H9 (cell line): ENCODE data around the gene MROH2A. TPM values are rescaled to one million over a fixed set of nuclear protein-coding genes. Genes with fewer than 3 reads are reported as not detected.
"Not testable (repeated sequence)": the region's sequence is repeated elsewhere in the genome, so short reads cannot be mapped to it uniquely, and the experiment has no call there.

Source experiments
- DNase-seq: peaks from one replicate; pipeline ENCODE4 v3.0.0-alpha.2; 2017
- H2AFZ ChIP-seq: one replicate; pipeline ENCODE4 v1.6.1; 2013; ENCODE audit warnings: mild to moderate bottlenecking, low read length, control low read depth, moderate library complexity
- H2AK5ac ChIP-seq: 2 replicates; pipeline ENCODE4 v1.6.1; 2013; ENCODE audit warnings: low read length, control low read depth, mixed read lengths; ENCODE audit not compliant: insufficient read length
- H2BK120ac ChIP-seq: one replicate; pipeline ENCODE4 v1.6.1; 2013; ENCODE audit warnings: low read depth, mild to moderate bottlenecking, low read length, control low read depth, inconsistent platforms; ENCODE audit not compliant: poor library complexity, severe bottlenecking
- H2BK12ac ChIP-seq: 2 replicates; pipeline ENCODE4 v1.6.1; 2013; ENCODE audit warnings: low read length, control low read depth, mixed read lengths, low read depth; ENCODE audit not compliant: insufficient read length
- H2BK15ac ChIP-seq: 2 replicates; pipeline ENCODE4 v1.6.1; 2013; ENCODE audit warnings: low read depth, low read length, control low read depth
- H2BK20ac ChIP-seq: one replicate; pipeline ENCODE4 v1.6.1; 2013; ENCODE audit warnings: low read depth, mild to moderate bottlenecking, low read length, control low read depth, inconsistent platforms; ENCODE audit not compliant: poor library complexity, severe bottlenecking
- H2BK5ac ChIP-seq: 2 replicates; pipeline ENCODE4 v1.6.1; 2013; ENCODE audit warnings: low read length, control low read depth, mixed read lengths; ENCODE audit not compliant: insufficient read length
- H3K14ac ChIP-seq: 2 replicates; pipeline ENCODE4 v1.6.1; 2013; ENCODE audit warnings: low read length, control low read depth; ENCODE audit not compliant: insufficient read depth
- H3K18ac ChIP-seq: 2 replicates; pipeline ENCODE4 v1.6.1; 2013; ENCODE audit warnings: low read depth, mild to moderate bottlenecking, mixed read lengths, low read length, control low read depth; ENCODE audit not compliant: insufficient read length
- H3K23ac ChIP-seq: 2 replicates; pipeline ENCODE4 v1.6.1; 2013; ENCODE audit warnings: low read length, control low read depth, mixed read lengths, low read depth; ENCODE audit not compliant: insufficient read length
- H3K23me2 ChIP-seq: 2 replicates; pipeline ENCODE4 v1.6.1; 2013; ENCODE audit warnings: low read depth, mild to moderate bottlenecking, mixed read lengths, low read length, control low read depth; ENCODE audit not compliant: insufficient read length, poor library complexity, severe bottlenecking
- H3K27ac ChIP-seq: 2 replicates; pipeline ENCODE4 v1.5.1; 2013; ENCODE audit warnings: low read length, control low read depth, mixed read lengths, low read depth; ENCODE audit not compliant: insufficient read length
- H3K27me3 ChIP-seq: 2 replicates; pipeline ENCODE4 v1.6.1; 2013; ENCODE audit warnings: low read length, control low read depth, inconsistent platforms; ENCODE audit not compliant: insufficient read depth
- H3K4ac ChIP-seq: 2 replicates; pipeline ENCODE4 v1.6.1; 2013; ENCODE audit warnings: low read depth, mild to moderate bottlenecking, control low read depth, inconsistent platforms, low read length, moderate library complexity
- H3K4me1 ChIP-seq: 2 replicates; pipeline ENCODE4 v1.6.1; 2013; ENCODE audit warnings: low read length, control low read depth, inconsistent platforms; ENCODE audit not compliant: insufficient read depth
- H3K4me2 ChIP-seq: 2 replicates; pipeline ENCODE4 v1.6.1; 2013; ENCODE audit warnings: low read length, control low read depth, mixed read lengths; ENCODE audit not compliant: insufficient read length, insufficient read depth
- H3K56ac ChIP-seq: 2 replicates; pipeline ENCODE4 v1.6.1; 2013; ENCODE audit warnings: low read depth, mild to moderate bottlenecking, mixed read lengths, low read length, control low read depth; ENCODE audit not compliant: insufficient read length
- H3K79me1 ChIP-seq: 2 replicates; pipeline ENCODE4 v1.6.1; 2013; ENCODE audit warnings: low read depth, mild to moderate bottlenecking, moderate library complexity, low read length, control low read depth, inconsistent platforms; ENCODE audit not compliant: insufficient read depth, poor library complexity, severe bottlenecking
- H3K79me2 ChIP-seq: 2 replicates; pipeline ENCODE4 v1.6.1; 2013; ENCODE audit warnings: low read length, control low read depth, inconsistent platforms; ENCODE audit not compliant: insufficient read depth
- H3K9ac ChIP-seq: 2 replicates; pipeline ENCODE4 v1.6.1; 2013; ENCODE audit warnings: low read length, control low read depth, mixed read lengths; ENCODE audit not compliant: insufficient read length; ENCODE audit errors: extremely low read depth
- H3K9me3 ChIP-seq: one replicate; pipeline ENCODE4 v1.6.1; 2013; ENCODE audit warnings: low read depth, low read length, inconsistent platforms; ENCODE audit not compliant: control insufficient read depth
- H3T11ph ChIP-seq: one replicate; pipeline ENCODE4 v1.6.1; 2013; ENCODE audit warnings: mild to moderate bottlenecking, low read length, control low read depth, inconsistent platforms
- H4K20me1 ChIP-seq: one replicate; pipeline ENCODE4 v1.6.1; 2013; ENCODE audit not compliant: control insufficient read depth, insufficient read length, insufficient read depth
- H4K5ac ChIP-seq: 2 replicates; pipeline ENCODE4 v1.6.1; 2013; ENCODE audit warnings: low read depth, mild to moderate bottlenecking, mixed read lengths, low read length, control low read depth; ENCODE audit not compliant: insufficient read length
- H4K8ac ChIP-seq: replicated peaks from 2 replicates; pipeline ENCODE4 v1.6.1; 2013; ENCODE audit warnings: low read length, control low read depth, mixed read lengths, low read depth; ENCODE audit not compliant: insufficient read length
- H4K91ac ChIP-seq: 2 replicates; pipeline ENCODE4 v1.6.1; 2013; ENCODE audit warnings: low read depth, mild to moderate bottlenecking, moderate library complexity, mixed read lengths, low read length, control low read depth; ENCODE audit not compliant: insufficient read length
- H3K27ac Mint-ChIP-seq, 3 experiments: 2 replicates in 2 of 3; 3 replicates in 1 of 3; pipeline ENCODE4 v1.8.0; 2020 to 2021; ENCODE audit warnings: mixed read lengths in 3 of 3, mild to moderate bottlenecking in 1 of 3, moderate library complexity in 1 of 3
- H3K27me3 Mint-ChIP-seq: 2 replicates; pipeline ENCODE4 v1.8.0; 2021; ENCODE audit warnings: low read depth, mild to moderate bottlenecking, moderate library complexity, mixed read lengths
- H3K36me3 Mint-ChIP-seq, 3 experiments: 2 replicates in 2 of 3; 3 replicates in 1 of 3; pipeline ENCODE4 v1.8.0; 2020 to 2021; ENCODE audit warnings: low read depth in 3 of 3, mixed read lengths in 3 of 3; ENCODE audit not compliant: insufficient read depth in 1 of 3
- H3K4me1 Mint-ChIP-seq, 2 experiments: 2 replicates each; pipeline ENCODE4 v1.8.0; 2020; ENCODE audit warnings: mixed read lengths in 2 of 2
- H3K4me3 Mint-ChIP-seq, 2 experiments: 2 replicates in 1 of 2; 3 replicates in 1 of 2; pipeline ENCODE4 v1.8.0; 2020 to 2021; ENCODE audit warnings: mild to moderate bottlenecking in 2 of 2, mixed read lengths in 2 of 2, moderate library complexity in 1 of 2
- H3K9me3 Mint-ChIP-seq, 2 experiments: 2 replicates in 1 of 2; 3 replicates in 1 of 2; pipeline ENCODE4 v1.8.0; 2020; ENCODE audit warnings: mild to moderate bottlenecking in 2 of 2, mixed read lengths in 2 of 2, moderate library complexity in 1 of 2
- WGBS: extraction: QIAGEN DNeasy Blood & Tissue Kit; methylation state at CpG from one replicate; pipeline ENCODE4 v1.1.7; 2013; ENCODE audit warnings: missing lambda C conversion rate, low lambda C conversion rate, mixed read lengths; ENCODE audit not compliant: insufficient read length; ENCODE audit errors: extremely low coverage; 5-methylcytosine and 5-hydroxymethylcytosine counted together
- total RNA-seq: library from RNA; stranded (reverse); gene quantifications from 2 replicates; pipeline ENCODE4 v1.2.1, GENCODE V29; 2021
- TF ChIP-seq, protein P1 (sequence below): fragments of 200-600 bp; sonication (generic); conservative IDR thresholded peaks from 3 replicates; pipeline ENCODE4 v1.8.0; 2021; ENCODE audit warnings: antibody characterized with exemption, mild to moderate bottlenecking

MROH2A gene
- total RNA-seq, 1 experiment from 2014 or later: not detected

GRCh38 chr2:233728723-233729301 is 49.3 kb upstream of the MROH2A start, which contains the start of gene UGT1A3:
UGT1A3 (plus strand) TSS chr2:233729042; CDS start chr2:233729127, 85 bp downstream.
- Mint-ChIP-seq H3K4me1 (no peaks in the 10 kb centered on the region), H3K9me3 (peaks cover 15 to 40% of the 10 kb centered on the region in 2 experiments), H3K27me3 (peaks cover 31% of the 10 kb centered on the region), H3K4me3 (no peak within 1 kb of the TSS), H3K27ac (no peak within 1 kb of the TSS), H3K36me3 (peaks cover 0 to 2% (median 0%) of the 10 kb centered on the region in 3 experiments; a peak in 3 of 7 replicates)
- H2BK12ac ChIP-seq: no peak within 1 kb of the TSS
- TF ChIP-seq, protein P1, sequence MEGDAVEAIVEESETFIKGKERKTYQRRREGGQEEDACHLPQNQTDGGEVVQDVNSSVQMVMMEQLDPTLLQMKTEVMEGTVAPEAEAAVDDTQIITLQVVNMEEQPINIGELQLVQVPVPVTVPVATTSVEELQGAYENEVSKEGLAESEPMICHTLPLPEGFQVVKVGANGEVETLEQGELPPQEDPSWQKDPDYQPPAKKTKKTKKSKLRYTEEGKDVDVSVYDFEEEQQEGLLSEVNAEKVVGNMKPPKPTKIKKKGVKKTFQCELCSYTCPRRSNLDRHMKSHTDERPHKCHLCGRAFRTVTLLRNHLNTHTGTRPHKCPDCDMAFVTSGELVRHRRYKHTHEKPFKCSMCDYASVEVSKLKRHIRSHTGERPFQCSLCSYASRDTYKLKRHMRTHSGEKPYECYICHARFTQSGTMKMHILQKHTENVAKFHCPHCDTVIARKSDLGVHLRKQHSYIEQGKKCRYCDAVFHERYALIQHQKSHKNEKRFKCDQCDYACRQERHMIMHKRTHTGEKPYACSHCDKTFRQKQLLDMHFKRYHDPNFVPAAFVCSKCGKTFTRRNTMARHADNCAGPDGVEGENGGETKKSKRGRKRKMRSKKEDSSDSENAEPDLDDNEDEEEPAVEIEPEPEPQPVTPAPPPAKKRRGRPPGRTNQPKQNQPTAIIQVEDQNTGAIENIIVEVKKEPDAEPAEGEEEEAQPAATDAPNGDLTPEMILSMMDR: no peak
- no peak within 1 kb of the TSS for H4K8ac ChIP-seq
- H3K27ac ChIP-seq: no peak within 1 kb of the TSS
- no peaks in the 10 kb centered on the region for H3K9me3 ChIP-seq
- H3K27me3 ChIP-seq: no peaks in the 10 kb centered on the region
- WGBS: no CpG with 5 or more reads among the region's 8 CpGs
- no peak within 1 kb of the TSS for H3T11ph ChIP-seq
- H2AFZ ChIP-seq: no peak within 1 kb of the TSS
- no peak within 1 kb of the TSS for H4K91ac ChIP-seq
- no peak within 1 kb of the TSS for H3K14ac ChIP-seq
- no peak within 1 kb of the TSS for H2BK120ac ChIP-seq
- H3K79me2 ChIP-seq: no peaks in the 10 kb centered on the region
- no peak within 1 kb of the TSS for H3K18ac ChIP-seq
- H2BK15ac ChIP-seq: no peak within 1 kb of the TSS
- no peak within 1 kb of the TSS for H2BK5ac ChIP-seq
- H3K4ac ChIP-seq: no peak within 1 kb of the TSS
- H3K56ac ChIP-seq: no peak within 1 kb of the TSS
- H3K23ac ChIP-seq: no peak within 1 kb of the TSS
- H4K5ac ChIP-seq: no peak within 1 kb of the TSS
- DNase-seq: no peak
- no peaks in the 10 kb centered on the region for H4K20me1 ChIP-seq
- no peaks in the 10 kb centered on the region for H3K79me1 ChIP-seq
- no peaks in the 10 kb centered on the region for H3K4me1 ChIP-seq
- no peak within 1 kb of the TSS for H3K9ac ChIP-seq
- no peak within 1 kb of the TSS for H2BK20ac ChIP-seq
- no peak within 1 kb of the TSS for H2AK5ac ChIP-seq
- H3K4me2 ChIP-seq: no peak within 1 kb of the TSS
- H3K23me2 ChIP-seq: no peaks in the 10 kb centered on the region

DNA sequence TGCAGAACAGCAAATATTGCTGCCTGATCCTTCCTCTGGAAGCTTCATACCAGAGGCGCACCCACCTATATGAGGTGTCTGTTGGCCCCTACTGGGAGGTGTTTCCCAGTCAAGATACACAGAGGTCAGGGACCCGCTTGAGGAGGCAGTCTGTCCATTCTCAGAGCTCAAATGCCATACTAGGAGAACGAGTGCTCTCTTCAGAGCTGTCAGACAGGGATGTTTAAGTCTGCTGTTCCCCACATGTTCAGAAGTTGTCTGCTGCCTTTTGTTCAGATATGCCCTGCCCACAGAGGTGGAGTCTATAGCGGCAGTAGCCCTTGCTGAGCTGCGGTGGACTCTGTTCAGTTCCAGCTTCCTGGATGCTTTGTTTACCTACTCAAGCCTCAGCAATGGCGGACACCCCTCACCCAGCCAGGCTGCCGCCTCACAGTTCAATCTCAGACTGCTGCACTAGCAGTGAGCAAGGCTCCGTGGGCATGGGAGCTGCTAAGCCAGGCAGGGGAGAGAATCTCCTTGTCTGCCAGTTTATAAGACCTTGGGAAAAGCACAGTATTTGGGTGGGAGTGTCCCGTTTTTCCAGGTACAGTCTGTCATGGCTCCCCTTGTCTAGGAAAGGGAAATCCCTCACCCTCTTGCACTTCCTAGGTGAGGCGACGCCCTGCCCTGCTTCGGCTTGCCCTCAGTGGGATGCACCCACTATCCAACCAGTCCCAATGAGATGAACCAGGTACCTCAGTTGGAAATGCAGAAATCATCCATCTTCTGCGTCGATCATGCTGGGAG is 41.1 kb upstream of the MROH2A start:
- WGBS: no CpG with 5 or more reads among the region's 14 CpGs
- H3K4me1 Mint-ChIP-seq, H3K4me3 Mint-ChIP-seq: not testable (repeated sequence)

More for the DNA sequence above, 41.1 kb upstream of the MROH2A start:
- H3K27ac ChIP-seq, H3K18ac ChIP-seq, H2BK15ac ChIP-seq, H2BK120ac ChIP-seq, H2AK5ac ChIP-seq, H3K27ac Mint-ChIP-seq, H3K9ac ChIP-seq, H4K8ac ChIP-seq, H3K23me2 ChIP-seq, H2BK12ac ChIP-seq, H2BK20ac ChIP-seq, H2BK5ac ChIP-seq, H3K23ac ChIP-seq, H3K79me2 ChIP-seq, H3K27me3 ChIP-seq, H3K79me1 ChIP-seq, H3K14ac ChIP-seq, H4K5ac ChIP-seq, H3K56ac ChIP-seq, H3K4ac ChIP-seq, H3K9me3 ChIP-seq, H3K4me2 ChIP-seq, H2AFZ ChIP-seq, H4K20me1 ChIP-seq, DNase-seq, H3K36me3 Mint-ChIP-seq, H3T11ph ChIP-seq, H3K4me1 ChIP-seq, H3K27me3 Mint-ChIP-seq, H4K91ac ChIP-seq: not testable (repeated sequence)
- H3K9me3 Mint-ChIP-seq: peaks cover 11 to 16% of the 10 kb centered on the region in 2 experiments
